Suprapubic skin (tissue), 4 donors: ENCODE data around the gene KRTAP20-2. TPM values are rescaled to one million over a fixed set of nuclear protein-coding genes. Genes with fewer than 3 reads are reported as not detected.

Experiments
- DNase-seq, 2 donors: peaks; one replicate each; pipeline ENCODE4 v3.0.0-alpha.2; 2019; ENCODE audit warnings: low spot score in 2 of 2
- H3K27ac ChIP-seq: fragments of 200-600 bp; sonication (generic); one replicate; pipeline ENCODE4 v1.5.1; 2019
- H3K27me3 ChIP-seq: fragments of 200-600 bp; sonication (generic); one replicate; pipeline ENCODE4 v1.5.1; 2019
- H3K36me3 ChIP-seq: fragments of 200-600 bp; sonication (generic); one replicate; pipeline ENCODE4 v1.5.1; 2019
- H3K4me1 ChIP-seq: fragments of 200-600 bp; sonication (generic); one replicate; pipeline ENCODE4 v1.5.1; 2019
- H3K4me3 ChIP-seq: fragments of 200-600 bp; sonication (generic); one replicate; pipeline ENCODE4 v1.5.1; 2019; ENCODE audit warnings: mild to moderate bottlenecking
- H3K9me3 ChIP-seq: fragments of 200-600 bp; sonication (generic); one replicate; pipeline ENCODE4 v1.5.1; 2019
- CTCF ChIP-seq, 2 donors: fragments of 200-600 bp in 1 of 2; fragments of 450-650 bp in 1 of 2; sonication (generic) in 1 of 2; IDR thresholded peaks; one replicate each; pipeline ENCODE4 v1.5.1; 2016 to 2019; ENCODE audit warnings: antibody characterized with exemption in 2 of 2, mild to moderate bottlenecking in 1 of 2, moderate library complexity in 1 of 2
- EP300 ChIP-seq: sonication (generic); formaldehyde crosslinking; IDR thresholded peaks from one replicate; pipeline ENCODE4 v1.6.1; 2017; ENCODE audit warnings: antibody characterized with exemption
- POLR2A ChIP-seq, 2 donors: fragments of 450-650 bp; IDR thresholded peaks; one replicate each; pipeline ENCODE4 v1.6.1; 2017; ENCODE audit warnings: antibody characterized with exemption in 2 of 2, mild to moderate bottlenecking in 2 of 2, moderate library complexity in 2 of 2
- POLR2AphosphoS5 ChIP-seq, 3 donors: sonication (generic); formaldehyde crosslinking; IDR thresholded peaks; one replicate each; pipeline ENCODE4 v1.6.1; 2017; ENCODE audit warnings: antibody characterized with exemption in 3 of 3
- WGBS: methylation state at CpG from one replicate; pipeline ENCODE4 v1.1.5; 2018; 5-methylcytosine and 5-hydroxymethylcytosine counted together
- total RNA-seq, 4 donors: library from RNA; depleted of rRNA; stranded (reverse); fragments of >200 nt; gene quantifications; one replicate each; pipeline ENCODE4 v1.1.0, GENCODE V29; 2016

Gene KRTAP20-2
- total RNA-seq, 4 donors from 2014 or later, result 5.9 to 8.6 TPM; not detected in 2

- TF ChIP-seq POLR2A (IDR thresholded peaks at IDR 0.05), result no peak
- H3K27ac ChIP-seq, result no peak overlapping the region
- WGBS, result 84% methylated on average over 2 of the region's 2 CpGs
These were observed 38.1 kb downstream of the KRTAP20-2 start for GRCh38 chr21:30672985-30673650.

GRCh38 chr21:30674312-30674711, 39.3 kb downstream of the KRTAP20-2 start:
- no peak for DNase-seq
- TF ChIP-seq CTCF (IDR thresholded peaks at IDR 0.05) (no peak), POLR2AphosphoS5 (IDR thresholded peaks at IDR 0.05) (no peak), EP300 (no peak)

More at GRCh38 chr21:30672985-30673650, 38.1 kb downstream of the KRTAP20-2 start:
- Histone ChIP-seq H3K36me3 (no peaks in the 10 kb centered on the region), H3K9me3 (no peaks in the 10 kb centered on the region), H3K4me3 (no peak overlapping the region), H3K4me1 (no peaks in the 10 kb centered on the region), H3K27me3 (no peaks in the 10 kb centered on the region)
- no peak for DNase-seq

GRCh38 chr21:30676737-30677136, 41.7 kb downstream of the KRTAP20-2 start:
- Histone ChIP-seq H3K36me3 (no peaks in the 10 kb centered on the region), H3K9me3 (no peaks in the 10 kb centered on the region), H3K27ac (no peak overlapping the region), H3K4me1 (no peaks in the 10 kb centered on the region), H3K4me3 (no peak overlapping the region), H3K27me3 (no peaks in the 10 kb centered on the region)
- TF ChIP-seq POLR2A (IDR thresholded peaks at IDR 0.05) (no peak), EP300 (no peak), CTCF (IDR thresholded peaks at IDR 0.05) (no peak), POLR2AphosphoS5 (IDR thresholded peaks at IDR 0.05) (no peak)
- DNase-seq, result no peak

More at GRCh38 chr21:30674312-30674711, 39.3 kb downstream of the KRTAP20-2 start:
- Histone ChIP-seq H3K4me1 (no peaks in the 10 kb centered on the region), H3K27ac (no peak overlapping the region), H3K27me3 (no peaks in the 10 kb centered on the region), H3K9me3 (no peaks in the 10 kb centered on the region), H3K4me3 (no peak overlapping the region), H3K36me3 (no peaks in the 10 kb centered on the region)
- 84% methylated on average over 1 of the region's 1 CpG for WGBS

- no peaks in the 10 kb centered on the region for H3K36me3 ChIP-seq
- 35% methylated on average over 1 of the region's 1 CpG for WGBS
- DNase-seq, result no peak
- H3K27ac ChIP-seq, result no peak overlapping the region
- TF ChIP-seq POLR2AphosphoS5 (IDR thresholded peaks at IDR 0.05) (no peak), POLR2A (IDR thresholded peaks at IDR 0.05) (no peak), CTCF (IDR thresholded peaks at IDR 0.05) (no peak), EP300 (no peak)
- no peaks in the 10 kb centered on the region for H3K4me1 ChIP-seq
- peaks cover 5% of the 10 kb centered on the region for H3K9me3 ChIP-seq
- no peaks in the 10 kb centered on the region for H3K27me3 ChIP-seq
- H3K4me3 ChIP-seq, result no peak overlapping the region
These were observed 45.6 kb downstream of the KRTAP20-2 start for GRCh38 chr21:30680586-30680985.

- no peak overlapping the region for H3K27ac ChIP-seq
- H3K36me3 ChIP-seq, result no peaks in the 10 kb centered on the region
- H3K4me1 ChIP-seq, result no peaks in the 10 kb centered on the region
- DNase-seq, result no peak
- 69% methylated on average over 6 of the region's 6 CpGs for WGBS
- no peak overlapping the region for H3K4me3 ChIP-seq
- H3K9me3 ChIP-seq, result peaks cover 5% of the 10 kb centered on the region
- TF ChIP-seq EP300, result no peak
- TF ChIP-seq CTCF (IDR thresholded peaks at IDR 0.05), result no peak
- no peak for TF ChIP-seq POLR2A (IDR thresholded peaks at IDR 0.05)
- TF ChIP-seq POLR2AphosphoS5 (IDR thresholded peaks at IDR 0.05), result no peak
- no peaks in the 10 kb centered on the region for H3K27me3 ChIP-seq
These were observed 49.5 kb downstream of the KRTAP20-2 start for GRCh38 chr21:30684506-30684905.

Other genes starting within 250 kb of the KRTAP20-2 start
- 1 to 10 TPM in 1 of 4 donors, not detected in 3; 9.5 TPM for gene KRTAP13-1, start 239.2 kb upstream of the KRTAP20-2 start, total RNA-seq
- not detected for gene KRTAP13-3, start 209.3 kb upstream of the KRTAP20-2 start, total RNA-seq
- not detected for gene KRTAP13-4, start 205.0 kb upstream of the KRTAP20-2 start, total RNA-seq
- gene KRTAP15-1, start 194.9 kb upstream of the KRTAP20-2 start, total RNA-seq, result not detected
- 10 to 100 TPM in 1 of 4 donors, 1 to 10 TPM in 2, not detected in 1; 6.8 to 29.7 (median 8.7) TPM for gene KRTAP19-1, start 154.8 kb upstream of the KRTAP20-2 start, total RNA-seq
- gene KRTAP19-2, start 147.8 kb upstream of the KRTAP20-2 start, total RNA-seq, result not detected
- gene KRTAP19-3, start 143.2 kb upstream of the KRTAP20-2 start, total RNA-seq, result 10 to 100 TPM in 1 of 4 donors, not detected in 3; 41.5 TPM
- gene KRTAP19-4, start 138.0 kb upstream of the KRTAP20-2 start, total RNA-seq, result not detected
- 100 to 1,000 TPM in 1 of 4 donors, 10 to 100 TPM in 1, not detected in 2; 20.8 to 130 TPM for gene KRTAP19-5, start 133.1 kb upstream of the KRTAP20-2 start, total RNA-seq
- not detected for gene KRTAP19-6, start 93.3 kb upstream of the KRTAP20-2 start, total RNA-seq
- 1 to 10 TPM in 1 of 4 donors, not detected in 3; 7.2 TPM for gene KRTAP19-7, start 73.9 kb upstream of the KRTAP20-2 start, total RNA-seq
- gene KRTAP22-2, start 44.8 kb upstream of the KRTAP20-2 start, total RNA-seq, result not detected
- gene KRTAP6-3, start 42.8 kb upstream of the KRTAP20-2 start, total RNA-seq, result not detected
- not detected for gene KRTAP6-2, start 36.3 kb upstream of the KRTAP20-2 start, total RNA-seq
- gene KRTAP22-1, start 34.1 kb upstream of the KRTAP20-2 start, total RNA-seq, result not detected
- gene KRTAP6-1, start 21.3 kb upstream of the KRTAP20-2 start, total RNA-seq, result 10 to 100 TPM in 1 of 4 donors, not detected in 3; 16.0 TPM
- not detected for gene KRTAP20-1, start 18.8 kb upstream of the KRTAP20-2 start, total RNA-seq
- not detected for gene KRTAP20-4, start 14.6 kb upstream of the KRTAP20-2 start, total RNA-seq
- not detected for gene KRTAP20-3, start 7.7 kb downstream of the KRTAP20-2 start, total RNA-seq
- not detected for gene KRTAP21-3, start 83.6 kb downstream of the KRTAP20-2 start, total RNA-seq
- gene KRTAP21-2, start 112.1 kb downstream of the KRTAP20-2 start, total RNA-seq, result not detected
- not detected for gene KRTAP21-1, start 120.2 kb downstream of the KRTAP20-2 start, total RNA-seq
- 10 to 100 TPM in 2 of 4 donors, 1 to 10 TPM in 1, not detected in 1; 6.9 to 27.0 (median 15.7) TPM for gene KRTAP8-1, start 178.1 kb downstream of the KRTAP20-2 start, total RNA-seq
- gene KRTAP7-1, start 194.6 kb downstream of the KRTAP20-2 start, total RNA-seq, result 10 to 100 TPM in 1 of 4 donors, 1 to 10 TPM in 1, not detected in 2; 9.4 to 57.8 TPM
- 100 to 1,000 TPM in 1 of 4 donors, 10 to 100 TPM in 2, 1 to 10 TPM in 1; 3.2 to 283 (median 34.3) TPM for gene KRTAP11-1, start 246.4 kb downstream of the KRTAP20-2 start, total RNA-seq